ENCODE results near the gene DCST1. TPM values are rescaled to one million over a fixed set of nuclear protein-coding genes. Genes with fewer than 3 reads are reported as not detected.

Gene DCST1
- total and polyA plus RNA-seq, 2 donors (not counting 1 experiment from before 2014, with no cell fraction given), result 0.22 TPM; not detected in 1

DNA sequence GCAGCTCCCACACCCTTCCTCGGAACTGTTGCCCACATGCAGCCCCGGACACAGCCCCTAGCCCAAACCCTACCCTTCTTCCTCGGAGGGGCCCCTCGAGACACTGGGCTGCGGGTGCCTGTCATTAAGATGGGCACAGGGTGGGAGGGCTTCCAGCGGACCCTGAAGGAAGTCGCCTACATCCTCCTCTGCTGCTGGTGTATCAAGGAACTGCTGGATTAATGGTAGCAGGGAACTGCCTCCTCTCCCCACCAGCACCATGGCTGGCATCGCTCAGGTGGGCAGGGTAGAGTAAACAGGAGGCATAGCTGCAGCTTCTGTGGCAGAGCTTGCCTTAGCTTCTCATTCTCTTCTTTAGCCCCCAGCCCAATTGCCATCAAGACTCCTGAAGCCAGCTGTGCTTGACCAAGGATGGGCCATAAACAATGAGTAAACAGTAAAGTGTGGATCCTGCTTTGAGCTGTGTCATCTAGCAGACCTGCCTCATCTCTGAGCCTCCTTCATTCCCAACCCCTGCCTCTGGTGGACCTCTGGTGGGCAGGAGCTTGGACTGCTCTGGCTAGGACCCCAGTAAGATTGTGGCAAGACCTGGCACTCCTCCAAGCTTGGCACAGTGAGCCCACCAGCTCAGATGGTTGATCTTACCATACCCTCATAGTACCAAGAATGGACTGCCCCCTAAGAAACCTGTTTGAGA lies 39.9 kb upstream of the DCST1 start, which contains the start of gene LENEP:
Gene LENEP (plus strand): TSS at position 15 of the 697 bp plus-strand sequence. CDS start 22 bp downstream, at position 37.
- ChIA-PET POLR2A (interaction anchor here (1.2 to 1.4 kb wide), 2 partner anchors 11 to 24 kb away, joined by 3 to 7 read pairs; partner anchors contain the start of gene FLAD1), CTCF (interaction anchor here (0.6 to 18.4 kb wide), 9 partner anchors 10 to 516 kb away, joined by 3 to 295 read pairs (median 4); partner anchors contain the start of genes ADAM15 and FLAD1)
- ATAC-seq (ENCODE audit: low read depth) (no peak), DNase-seq (no peak)
- Histone ChIP-seq H3K9ac (ENCODE audit: low read length) (no peak within 1 kb of the TSS), H3K4me1 (ENCODE audit: control insufficient read depth in 2 of 2, insufficient read depth in 2 of 2, low read length in 2 of 2) (peaks cover under 1 to 4% of the 10 kb centered on the region in 2 donors), H3K27me3 (replicated peaks in 1 of 4; ENCODE audit: control extremely low read depth in 1 of 4, control insufficient read depth in 3 of 4, insufficient read depth in 4 of 4, low read length in 3 of 4) (no peaks in the 10 kb centered on the region), H3K4me2 (replicated peaks; ENCODE audit: low read depth, low read length, poor library complexity, severe bottlenecking) (no peak within 1 kb of the TSS), H3K36me3 (replicated peaks in 1 of 2; ENCODE audit: control extremely low read depth in 1 of 2, control insufficient read depth in 1 of 2, extremely low read depth in 1 of 2, insufficient read depth in 2 of 2, low read length in 1 of 2) (peaks cover 0 to 28% of the 10 kb centered on the region in 2 experiments), H4K20me1 (ENCODE audit: control insufficient read depth, insufficient read depth, low read length, poor library complexity, severe bottlenecking) (peaks cover 18% of the 10 kb centered on the region), H3K27ac (ENCODE audit: low read length in 2 of 2) (no peak within 1 kb of the TSS), H3K9me3 (ENCODE audit: control extremely low read depth in 1 of 3, control insufficient read depth in 2 of 3, insufficient read depth in 1 of 3, low read length in 2 of 3) (no peaks in the 10 kb centered on the region), H3K4me3 (ENCODE audit: control extremely low read depth in 1 of 5, extremely low read depth in 1 of 5, insufficient read depth in 1 of 5, low read depth in 2 of 5, low read length in 4 of 5) (no peak within 1 kb of the TSS), H2AFZ (ENCODE audit: insufficient read depth, low read depth, low read length, poor library complexity, severe bottlenecking) (no peak within 1 kb of the TSS), H3K79me2 (ENCODE audit: control insufficient read depth, insufficient read depth, low read length) (peaks cover 14% of the 10 kb centered on the region)
- intact Hi-C loops (cut with micrococcal nuclease), result no loop called here
- no peaks in the 10 kb centered on the region for H3K27me3 Mint-ChIP-seq
- no peak for TF ChIP-seq EZH2 (IDR thresholded peaks at IDR 0.05; ENCODE audit: borderline replicate concordance, insufficient read depth, low read depth, low read length, poor library complexity, severe bottlenecking)
- TF ChIP-seq, protein P1, sequence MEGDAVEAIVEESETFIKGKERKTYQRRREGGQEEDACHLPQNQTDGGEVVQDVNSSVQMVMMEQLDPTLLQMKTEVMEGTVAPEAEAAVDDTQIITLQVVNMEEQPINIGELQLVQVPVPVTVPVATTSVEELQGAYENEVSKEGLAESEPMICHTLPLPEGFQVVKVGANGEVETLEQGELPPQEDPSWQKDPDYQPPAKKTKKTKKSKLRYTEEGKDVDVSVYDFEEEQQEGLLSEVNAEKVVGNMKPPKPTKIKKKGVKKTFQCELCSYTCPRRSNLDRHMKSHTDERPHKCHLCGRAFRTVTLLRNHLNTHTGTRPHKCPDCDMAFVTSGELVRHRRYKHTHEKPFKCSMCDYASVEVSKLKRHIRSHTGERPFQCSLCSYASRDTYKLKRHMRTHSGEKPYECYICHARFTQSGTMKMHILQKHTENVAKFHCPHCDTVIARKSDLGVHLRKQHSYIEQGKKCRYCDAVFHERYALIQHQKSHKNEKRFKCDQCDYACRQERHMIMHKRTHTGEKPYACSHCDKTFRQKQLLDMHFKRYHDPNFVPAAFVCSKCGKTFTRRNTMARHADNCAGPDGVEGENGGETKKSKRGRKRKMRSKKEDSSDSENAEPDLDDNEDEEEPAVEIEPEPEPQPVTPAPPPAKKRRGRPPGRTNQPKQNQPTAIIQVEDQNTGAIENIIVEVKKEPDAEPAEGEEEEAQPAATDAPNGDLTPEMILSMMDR (IDR thresholded peaks at IDR 0.05), result no peak
- no CpG with 5 or more reads among the region's 8 CpGs for WGBS (ENCODE audit: insufficient coverage)
- no peak within 1 kb of the TSS for H3K4me3 Mint-ChIP-seq
- H3K4me1 Mint-ChIP-seq, result peaks cover 20% of the 10 kb centered on the region
- no peak within 1 kb of the TSS for H3K27ac Mint-ChIP-seq
- no peaks in the 10 kb centered on the region for H3K9me3 Mint-ChIP-seq (ENCODE audit: insufficient read depth)

DNA sequence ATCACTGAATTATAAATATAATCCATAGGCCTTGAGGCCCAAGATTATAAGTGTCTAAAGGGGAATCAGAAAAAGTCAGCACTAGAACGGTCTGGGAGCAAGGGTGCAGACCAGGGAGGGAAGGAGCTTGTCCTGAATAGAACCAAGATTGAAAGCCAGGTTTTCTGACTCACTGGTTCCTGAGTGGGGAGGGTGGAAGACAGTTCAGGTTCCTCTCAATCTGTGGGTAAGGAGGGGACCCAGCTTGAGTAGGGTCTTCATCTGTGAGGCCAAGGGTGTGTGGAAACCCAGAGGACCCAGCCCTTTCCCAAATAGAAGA lies 39.4 kb upstream of the DCST1 start:
- Histone ChIP-seq H3K27ac (ENCODE audit: low read length in 2 of 2) (no peak overlapping the region), H3K4me2 (replicated peaks; ENCODE audit: low read depth, low read length, poor library complexity, severe bottlenecking) (no peak overlapping the region)

More for the DNA sequence above, 39.4 kb upstream of the DCST1 start:
- WGBS (ENCODE audit: insufficient coverage), result 75% methylated on average over 1 of the region's 1 CpG
- Histone ChIP-seq H3K36me3 (replicated peaks in 1 of 2; ENCODE audit: control extremely low read depth in 1 of 2, control insufficient read depth in 1 of 2, extremely low read depth in 1 of 2, insufficient read depth in 2 of 2, low read length in 1 of 2) (peaks cover 0 to 23% of the 10 kb centered on the region in 2 experiments), H3K27me3 (replicated peaks in 1 of 4; ENCODE audit: control extremely low read depth in 1 of 4, control insufficient read depth in 3 of 4, insufficient read depth in 4 of 4, low read length in 3 of 4) (no peaks in the 10 kb centered on the region), H4K20me1 (ENCODE audit: control insufficient read depth, insufficient read depth, low read length, poor library complexity, severe bottlenecking) (peaks cover 13% of the 10 kb centered on the region), H3K79me2 (ENCODE audit: control insufficient read depth, insufficient read depth, low read length) (peaks cover 9% of the 10 kb centered on the region), H3K4me3 (ENCODE audit: control extremely low read depth in 1 of 5, extremely low read depth in 1 of 5, insufficient read depth in 1 of 5, low read depth in 2 of 5, low read length in 4 of 5) (no peak overlapping the region), H3K9me3 (ENCODE audit: control extremely low read depth in 1 of 3, control insufficient read depth in 2 of 3, insufficient read depth in 1 of 3, low read length in 2 of 3) (no peaks in the 10 kb centered on the region), H2AFZ (ENCODE audit: insufficient read depth, low read depth, low read length, poor library complexity, severe bottlenecking) (no peak overlapping the region), H3K9ac (ENCODE audit: low read length) (no peak overlapping the region), H3K4me1 (ENCODE audit: control insufficient read depth in 2 of 2, insufficient read depth in 2 of 2, low read length in 2 of 2) (peaks cover 6 to 8% of the 10 kb centered on the region in 2 donors)
- no peaks in the 10 kb centered on the region for H3K27me3 Mint-ChIP-seq
- H3K4me1 Mint-ChIP-seq, result peaks cover 21% of the 10 kb centered on the region
- H3K9me3 Mint-ChIP-seq (ENCODE audit: insufficient read depth), result no peaks in the 10 kb centered on the region
- POLR2A ChIA-PET, result interaction anchor here (1.2 to 1.4 kb wide), 2 partner anchors 11 to 23 kb away, joined by 3 to 7 read pairs; partner anchors contain the start of gene FLAD1
- no peak overlapping the region for H3K4me3 Mint-ChIP-seq
- DNase-seq, result no peak
- intact Hi-C loops (cut with micrococcal nuclease), result no loop called here
- TF ChIP-seq, protein P1 (IDR thresholded peaks at IDR 0.05), result no peak
- TF ChIP-seq EZH2 (IDR thresholded peaks at IDR 0.05; ENCODE audit: borderline replicate concordance, insufficient read depth, low read depth, low read length, poor library complexity, severe bottlenecking), result no peak
- CTCF ChIA-PET, result interaction anchor here (0.6 to 18.4 kb wide), 8 partner anchors 11 to 517 kb away, joined by 3 to 295 read pairs (median 4); partner anchors contain the start of genes ADAM15 and FLAD1
- no peak overlapping the region for H3K27ac Mint-ChIP-seq
- ATAC-seq (ENCODE audit: low read depth), result no peak

Measured in B cell (primary cell).